SW480 (cell line): ENCODE measurements around the gene LSP1.

Experiments used
- DNase-seq: peaks from one replicate; pipeline ENCODE4 v3.0.0-alpha.2; 2016; ENCODE audit warnings: low spot score

The LSP1 gene

GRCh38 chr11:1917523-1918435 is 64.9 kb downstream of the LSP1 start:
- DNase-seq: no peak

GRCh38 chr11:1918436-1919315 is 65.8 kb downstream of the LSP1 start:
- DNase-seq: no peak

- no peak for DNase-seq
Observed at GRCh38 chr11:1919391-1920127, 66.7 kb downstream of the LSP1 start, which contains the start of gene TNNT3. TSS of gene TNNT3 (plus strand) at chr11:1919703. CDS start at chr11:1922875, 3,172 bp downstream.

- DNase-seq: no peak
Observed at GRCh38 chr11:1920128-1920908, 67.4 kb downstream of the LSP1 start.

- DNase-seq: no peak
Observed at GRCh38 chr11:1920909-1921573, 68.2 kb downstream of the LSP1 start.

GRCh38 chr11:1921574-1922141 is 68.8 kb downstream of the LSP1 start:
- DNase-seq: no peak

GRCh38 chr11:1922481-1923081 is 69.7 kb downstream of the LSP1 start:
- no peak for DNase-seq

- DNase-seq: no peak
Observed at GRCh38 chr11:1923201-1923956, 70.5 kb downstream of the LSP1 start.

- DNase-seq: no peak
Observed at GRCh38 chr11:1924181-1924580, 71.3 kb downstream of the LSP1 start.

- DNase-seq: no peak
Observed at GRCh38 chr11:1924646-1925372, 71.9 kb downstream of the LSP1 start.

- DNase-seq: no peak
Observed at GRCh38 chr11:1925373-1926155, 72.7 kb downstream of the LSP1 start.

GRCh38 chr11:1926156-1927025 is 73.5 kb downstream of the LSP1 start:
- DNase-seq: no peak

GRCh38 chr11:1927026-1927847 is 74.4 kb downstream of the LSP1 start:
- DNase-seq: no peak

- no peak for DNase-seq
Observed at GRCh38 chr11:1927848-1928469, 75.1 kb downstream of the LSP1 start.

- no peak for DNase-seq
Observed at GRCh38 chr11:1928470-1928890, 75.6 kb downstream of the LSP1 start.
